KMS-11 (cell line): ENCODE data around the gene KDM7A.
"Not testable (repeated sequence)": the region's sequence is repeated elsewhere in the genome, so short reads cannot be mapped to it uniquely, and the experiment has no call there.

Experiments used
- H2AFZ ChIP-seq: fragments of 200-600 bp; sonication (generic); 2 replicates; pipeline ENCODE4 v1.6.1; 2016; ENCODE audit warnings: antibody characterized with exemption, mixed run types, low read depth
- H3K27ac ChIP-seq: fragments of 200-600 bp; sonication (generic); 2 replicates; pipeline ENCODE4 v1.6.1; 2016; ENCODE audit warnings: mild to moderate bottlenecking, mixed run types
- H3K27me3 ChIP-seq: fragments of 200-600 bp; sonication (generic); 2 replicates; pipeline ENCODE4 v1.6.1; 2017; ENCODE audit warnings: mild to moderate bottlenecking, low read depth, mixed run types, moderate library complexity; ENCODE audit not compliant: insufficient read depth
- H3K36me3 ChIP-seq: fragments of 200-600 bp; sonication (generic); 2 replicates; pipeline ENCODE4 v1.6.1; 2017; ENCODE audit warnings: mild to moderate bottlenecking, mixed run types; ENCODE audit not compliant: insufficient read depth
- H3K4me1 ChIP-seq: fragments of 200-600 bp; sonication (generic); 2 replicates; pipeline ENCODE4 v1.6.1; 2016; ENCODE audit warnings: mild to moderate bottlenecking, low read depth, mixed run types; ENCODE audit not compliant: poor library complexity, severe bottlenecking
- H3K4me2 ChIP-seq: fragments of 200-600 bp; sonication (generic); 2 replicates; pipeline ENCODE4 v1.7.0; 2016; ENCODE audit warnings: mild to moderate bottlenecking, mixed run types
- H3K4me3 ChIP-seq: fragments of 200-600 bp; sonication (generic); IDR thresholded peaks from 2 replicates; pipeline ENCODE4 v1.6.1; 2017; ENCODE audit warnings: low read depth, low read length, mixed read lengths; ENCODE audit not compliant: insufficient read depth
- H3K79me2 ChIP-seq: fragments of 200-600 bp; sonication (generic); 2 replicates; pipeline ENCODE4 v1.6.1; 2016; ENCODE audit warnings: low read depth, mixed run types; ENCODE audit not compliant: insufficient read depth
- H3K9ac ChIP-seq: fragments of 200-600 bp; sonication (generic); 2 replicates; pipeline ENCODE4 v1.6.1; 2016; ENCODE audit warnings: mild to moderate bottlenecking, mixed run types
- H4K20me1 ChIP-seq: fragments of 200-600 bp; sonication (generic); 2 replicates; pipeline ENCODE4 v1.6.1; 2016; ENCODE audit warnings: mild to moderate bottlenecking, mixed run types; ENCODE audit not compliant: insufficient read depth
- TF ChIP-seq, protein P1 (sequence below): fragments of 200-600 bp; sonication (generic); conservative IDR thresholded peaks from 2 replicates; pipeline ENCODE4 v1.6.1; 2017; ENCODE audit warnings: low read depth, mild to moderate bottlenecking, antibody characterized with exemption, low read length, moderate library complexity, mixed read lengths

The KDM7A gene

DNA sequence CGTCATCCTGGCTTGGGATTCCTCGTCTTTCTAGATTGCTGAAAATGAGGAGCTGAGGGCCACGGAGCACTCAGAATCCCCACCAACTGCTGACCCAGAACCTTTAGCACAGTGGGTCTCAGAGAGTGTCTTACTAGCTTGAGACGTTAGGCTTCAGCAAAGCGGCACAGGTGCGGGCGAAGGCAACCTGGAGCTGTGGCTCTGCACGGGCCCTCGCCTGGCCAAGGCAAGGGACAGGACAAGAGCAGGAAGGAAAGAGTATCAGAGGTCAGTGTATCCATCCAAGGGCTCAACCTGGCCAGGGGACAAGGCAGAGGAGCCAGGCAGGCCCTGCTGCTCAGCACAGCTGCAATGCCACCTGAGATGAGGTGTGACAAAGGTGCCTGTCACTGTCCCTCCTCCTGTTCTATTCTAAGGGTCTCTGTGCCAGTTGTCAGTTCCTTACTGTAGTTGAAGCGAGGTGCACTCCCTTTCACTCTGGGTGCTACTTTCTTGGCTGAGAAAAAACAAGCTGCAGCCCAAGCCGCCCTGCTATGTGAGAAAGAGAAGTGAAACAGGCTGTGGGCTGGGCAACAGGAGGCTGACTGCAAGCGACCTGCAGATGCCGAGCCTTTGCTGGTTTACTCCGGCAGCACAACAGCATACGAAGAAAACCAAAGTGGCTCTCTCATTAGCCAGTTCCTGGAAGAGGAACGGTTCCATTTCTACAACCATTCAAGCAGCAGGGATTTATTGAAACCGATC, 33.3 kb upstream of the KDM7A start:
- Histone ChIP-seq H3K36me3 (no peaks in the 10 kb centered on the region), H3K27me3 (0 out of 2 replicates have a peak, but pooled peaks cover 1% of the 10 kb centered on the region), H3K9ac (peak overlapping the region; percentile 26; the same call in 1 of the 2 replicates), H3K79me2 (no peaks in the 10 kb centered on the region), H3K4me3 (no peak overlapping the region), H3K4me1 (peaks cover 67% of the 10 kb centered on the region), H3K4me2 (peak overlapping the region; percentile 89), H4K20me1 (no peaks in the 10 kb centered on the region), H2AFZ (peak overlapping the region; percentile 40), H3K27ac (peak overlapping the region; percentile 72)
- TF ChIP-seq, protein P1, sequence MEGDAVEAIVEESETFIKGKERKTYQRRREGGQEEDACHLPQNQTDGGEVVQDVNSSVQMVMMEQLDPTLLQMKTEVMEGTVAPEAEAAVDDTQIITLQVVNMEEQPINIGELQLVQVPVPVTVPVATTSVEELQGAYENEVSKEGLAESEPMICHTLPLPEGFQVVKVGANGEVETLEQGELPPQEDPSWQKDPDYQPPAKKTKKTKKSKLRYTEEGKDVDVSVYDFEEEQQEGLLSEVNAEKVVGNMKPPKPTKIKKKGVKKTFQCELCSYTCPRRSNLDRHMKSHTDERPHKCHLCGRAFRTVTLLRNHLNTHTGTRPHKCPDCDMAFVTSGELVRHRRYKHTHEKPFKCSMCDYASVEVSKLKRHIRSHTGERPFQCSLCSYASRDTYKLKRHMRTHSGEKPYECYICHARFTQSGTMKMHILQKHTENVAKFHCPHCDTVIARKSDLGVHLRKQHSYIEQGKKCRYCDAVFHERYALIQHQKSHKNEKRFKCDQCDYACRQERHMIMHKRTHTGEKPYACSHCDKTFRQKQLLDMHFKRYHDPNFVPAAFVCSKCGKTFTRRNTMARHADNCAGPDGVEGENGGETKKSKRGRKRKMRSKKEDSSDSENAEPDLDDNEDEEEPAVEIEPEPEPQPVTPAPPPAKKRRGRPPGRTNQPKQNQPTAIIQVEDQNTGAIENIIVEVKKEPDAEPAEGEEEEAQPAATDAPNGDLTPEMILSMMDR, result no peak

DNA sequence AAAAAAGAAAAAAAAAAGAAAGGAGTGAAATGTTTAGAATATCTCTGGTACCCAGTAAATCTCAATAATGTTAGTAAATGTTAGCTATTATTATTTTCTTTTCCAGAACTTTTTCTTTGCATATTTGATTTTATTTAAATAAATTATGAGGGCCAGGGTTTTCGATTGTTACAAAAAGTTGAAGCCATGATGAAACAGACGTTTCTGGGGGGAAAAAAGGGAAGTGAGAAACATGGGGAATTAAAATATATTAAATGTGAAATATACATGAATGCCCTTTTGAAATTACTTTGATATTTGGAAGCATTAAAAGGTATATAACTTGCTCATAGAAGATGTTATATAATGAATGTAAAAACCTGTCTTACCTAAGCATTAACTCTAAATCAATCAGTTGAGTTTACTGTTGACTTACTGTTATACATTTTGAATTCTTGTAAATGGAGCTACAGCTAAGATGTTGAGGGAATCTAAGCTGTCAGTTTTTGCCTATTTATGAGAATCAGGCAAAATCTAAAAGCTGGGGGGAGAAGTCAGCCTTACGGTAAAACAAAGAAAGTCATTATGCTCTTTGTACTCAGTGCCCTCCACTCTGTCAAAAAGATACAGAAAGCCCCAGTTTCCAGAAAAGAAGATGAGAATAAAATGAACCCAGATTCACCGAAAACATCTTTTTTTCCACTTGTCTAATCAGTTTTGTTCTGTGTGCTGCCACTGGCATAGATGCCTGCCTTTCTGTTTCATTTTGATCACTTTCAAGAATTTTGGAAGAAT, 30.0 kb upstream of the KDM7A start:
- no peaks in the 10 kb centered on the region for H3K79me2 ChIP-seq
- no peak overlapping the region for H3K4me2 ChIP-seq
- H3K27ac ChIP-seq, result no peak overlapping the region
- no peak overlapping the region for H3K4me3 ChIP-seq
- H3K27me3 ChIP-seq, result no peaks in the 10 kb centered on the region
- no peak overlapping the region for H3K9ac ChIP-seq
- peaks cover 35% of the 10 kb centered on the region for H3K4me1 ChIP-seq
- no peaks in the 10 kb centered on the region for H3K36me3 ChIP-seq
- H4K20me1 ChIP-seq, result no peaks in the 10 kb centered on the region
- H2AFZ ChIP-seq, result no peak overlapping the region
- TF ChIP-seq, protein P1, result no peak

DNA sequence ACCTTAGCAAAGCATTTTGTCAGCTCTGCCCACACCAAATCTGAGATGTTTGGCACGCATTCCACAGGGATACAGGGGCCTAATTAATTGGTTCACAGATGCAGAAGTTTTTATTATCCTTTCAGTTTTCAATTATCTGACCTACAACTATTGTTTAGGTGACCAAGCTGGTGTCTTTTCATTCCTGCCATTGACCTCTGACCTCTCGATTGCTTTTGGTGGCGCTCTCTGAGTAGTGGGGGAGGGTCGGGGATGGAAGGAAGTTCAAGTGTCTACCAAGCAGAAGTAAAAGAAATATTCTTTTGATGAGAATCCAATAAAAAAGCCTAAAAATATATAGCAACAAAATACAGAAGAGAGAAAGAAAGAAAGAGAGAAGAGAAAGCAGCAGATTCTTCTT, 28.8 kb upstream of the KDM7A start:
- Histone ChIP-seq H3K4me3 (no peak overlapping the region), H2AFZ (no peak overlapping the region), H3K27ac (no peak overlapping the region)

DNA sequence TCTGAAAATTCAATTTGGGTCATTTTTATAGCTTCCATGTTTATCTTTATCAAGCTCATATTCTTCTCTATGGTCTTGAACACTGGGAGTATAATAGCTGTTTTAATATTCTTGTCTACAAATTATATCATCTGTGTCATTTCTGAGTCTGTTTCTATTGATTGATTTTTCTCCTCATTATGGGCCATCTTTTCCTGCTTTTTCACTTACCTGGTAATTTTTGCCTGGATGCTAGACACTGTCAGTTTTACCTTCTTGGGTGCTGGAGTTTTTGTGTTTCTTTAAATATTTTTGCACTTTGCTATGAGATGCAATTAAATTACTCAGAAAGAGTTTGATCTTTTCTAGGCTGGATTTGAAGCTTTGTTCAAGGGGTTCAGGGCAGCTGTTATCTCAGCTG, 26.8 kb upstream of the KDM7A start:
- Histone ChIP-seq H3K27me3 (no peaks in the 10 kb centered on the region), H3K4me3 (no peak overlapping the region), H2AFZ (no peak overlapping the region), H3K36me3 (no peaks in the 10 kb centered on the region), H3K27ac (no peak overlapping the region), H3K4me2 (no peak overlapping the region), H3K79me2 (no peaks in the 10 kb centered on the region), H4K20me1 (no peaks in the 10 kb centered on the region), H3K4me1 (peaks cover 2% of the 10 kb centered on the region), H3K9ac (no peak overlapping the region)
- TF ChIP-seq, protein P1, result no peak

More for the DNA sequence above, 28.8 kb upstream of the KDM7A start:
- TF ChIP-seq, protein P1, result no peak
- Histone ChIP-seq H3K36me3 (no peaks in the 10 kb centered on the region), H3K4me1 (peaks cover 23% of the 10 kb centered on the region), H3K4me2 (no peak overlapping the region), H3K9ac (no peak overlapping the region), H3K79me2 (no peaks in the 10 kb centered on the region), H3K27me3 (no peaks in the 10 kb centered on the region), H4K20me1 (no peaks in the 10 kb centered on the region)

DNA sequence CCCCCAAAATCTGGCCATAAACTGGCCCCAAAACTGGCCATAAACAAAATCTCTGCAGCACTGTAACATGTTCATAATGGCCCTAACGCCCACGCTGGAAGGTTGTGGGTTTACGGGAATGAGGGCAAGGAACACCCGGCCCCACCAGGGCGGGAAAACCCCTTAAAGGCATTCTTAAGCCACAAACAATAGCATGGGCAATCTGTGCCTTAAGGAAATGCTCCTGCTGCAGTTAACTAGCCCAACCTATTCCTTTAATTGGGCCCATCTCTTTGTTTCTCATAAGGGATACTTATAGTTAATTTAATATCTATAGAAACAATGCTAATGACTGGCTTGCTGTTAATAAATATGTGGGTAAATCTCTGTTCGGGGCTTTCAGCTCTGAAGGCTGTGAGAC, 26.2 kb upstream of the KDM7A start:
- not testable (repeated sequence) for H3K4me2 ChIP-seq, H3K36me3 ChIP-seq, H4K20me1 ChIP-seq, H3K27ac ChIP-seq, H3K27me3 ChIP-seq, H2AFZ ChIP-seq, H3K9ac ChIP-seq, H3K4me1 ChIP-seq, H3K79me2 ChIP-seq, H3K4me3 ChIP-seq
